Measurements from ENCODE around the gene KIF3B. TPM values are rescaled to one million over a fixed set of nuclear protein-coding genes. Genes with fewer than 3 reads are reported as not detected.

KIF3B gene
- total RNA-seq, 1 donor: 33.1 TPM

DNA sequence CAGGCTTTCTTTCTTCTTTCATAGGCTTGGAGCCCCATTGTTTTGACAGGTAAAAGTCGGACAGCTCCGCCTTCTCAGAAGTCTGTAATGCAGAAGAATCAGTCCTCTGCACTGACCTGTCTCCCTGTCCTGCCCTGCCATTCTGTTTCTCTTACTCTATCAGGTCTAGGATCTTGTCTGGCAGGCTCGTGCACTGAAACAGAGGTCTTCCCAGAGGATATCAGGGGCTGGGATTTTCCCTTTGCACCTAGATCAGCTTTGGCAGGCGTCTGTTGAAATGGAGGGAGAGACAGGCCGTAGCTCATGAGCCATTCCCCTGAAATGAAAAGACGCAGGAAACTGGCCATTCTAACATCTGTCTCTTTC is 25.0 kb downstream of the KIF3B start:
- no peak for DNase-seq (ENCODE audit: low read depth)
- TF ChIP-seq, protein P1, sequence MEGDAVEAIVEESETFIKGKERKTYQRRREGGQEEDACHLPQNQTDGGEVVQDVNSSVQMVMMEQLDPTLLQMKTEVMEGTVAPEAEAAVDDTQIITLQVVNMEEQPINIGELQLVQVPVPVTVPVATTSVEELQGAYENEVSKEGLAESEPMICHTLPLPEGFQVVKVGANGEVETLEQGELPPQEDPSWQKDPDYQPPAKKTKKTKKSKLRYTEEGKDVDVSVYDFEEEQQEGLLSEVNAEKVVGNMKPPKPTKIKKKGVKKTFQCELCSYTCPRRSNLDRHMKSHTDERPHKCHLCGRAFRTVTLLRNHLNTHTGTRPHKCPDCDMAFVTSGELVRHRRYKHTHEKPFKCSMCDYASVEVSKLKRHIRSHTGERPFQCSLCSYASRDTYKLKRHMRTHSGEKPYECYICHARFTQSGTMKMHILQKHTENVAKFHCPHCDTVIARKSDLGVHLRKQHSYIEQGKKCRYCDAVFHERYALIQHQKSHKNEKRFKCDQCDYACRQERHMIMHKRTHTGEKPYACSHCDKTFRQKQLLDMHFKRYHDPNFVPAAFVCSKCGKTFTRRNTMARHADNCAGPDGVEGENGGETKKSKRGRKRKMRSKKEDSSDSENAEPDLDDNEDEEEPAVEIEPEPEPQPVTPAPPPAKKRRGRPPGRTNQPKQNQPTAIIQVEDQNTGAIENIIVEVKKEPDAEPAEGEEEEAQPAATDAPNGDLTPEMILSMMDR (IDR thresholded peaks at IDR 0.05; ENCODE audit: insufficient read depth, low read length): no peak
- H3K4me3 ChIP-seq (ENCODE audit: low read depth, low read length): no peak overlapping the region

DNA sequence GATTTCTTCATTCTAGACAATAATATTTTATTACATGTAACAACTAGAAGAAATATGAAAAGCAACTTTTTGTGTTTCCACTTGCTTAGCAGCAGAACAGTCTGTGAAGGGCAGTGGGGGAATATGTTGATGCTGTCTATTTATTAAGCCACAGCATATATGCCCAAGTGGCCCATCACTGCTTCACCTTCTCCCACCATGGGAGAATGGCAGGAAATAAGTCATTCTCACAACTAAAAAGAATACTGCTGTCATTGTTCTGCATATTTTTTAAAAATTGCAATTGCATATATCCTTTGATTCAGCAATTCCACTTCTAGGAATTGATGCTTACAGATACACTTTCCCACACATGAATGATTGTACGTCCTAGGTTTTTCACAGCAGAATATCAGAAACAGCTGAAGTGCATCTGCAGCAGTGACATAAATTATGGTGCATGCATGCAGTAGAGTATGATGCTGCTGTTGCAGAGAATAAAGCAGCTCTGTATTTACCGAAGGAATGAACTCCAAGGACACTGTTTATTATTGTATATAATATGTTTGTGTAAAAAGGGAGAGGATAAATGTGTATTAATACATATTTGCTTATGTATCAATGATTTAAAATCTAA is 26.8 kb downstream of the KIF3B start:
- no peak overlapping the region for H3K4me3 ChIP-seq (ENCODE audit: low read depth, low read length)
- no peak for DNase-seq (ENCODE audit: low read depth)
- TF ChIP-seq, protein P1 (IDR thresholded peaks at IDR 0.05; ENCODE audit: insufficient read depth, low read length): no peak

DNA sequence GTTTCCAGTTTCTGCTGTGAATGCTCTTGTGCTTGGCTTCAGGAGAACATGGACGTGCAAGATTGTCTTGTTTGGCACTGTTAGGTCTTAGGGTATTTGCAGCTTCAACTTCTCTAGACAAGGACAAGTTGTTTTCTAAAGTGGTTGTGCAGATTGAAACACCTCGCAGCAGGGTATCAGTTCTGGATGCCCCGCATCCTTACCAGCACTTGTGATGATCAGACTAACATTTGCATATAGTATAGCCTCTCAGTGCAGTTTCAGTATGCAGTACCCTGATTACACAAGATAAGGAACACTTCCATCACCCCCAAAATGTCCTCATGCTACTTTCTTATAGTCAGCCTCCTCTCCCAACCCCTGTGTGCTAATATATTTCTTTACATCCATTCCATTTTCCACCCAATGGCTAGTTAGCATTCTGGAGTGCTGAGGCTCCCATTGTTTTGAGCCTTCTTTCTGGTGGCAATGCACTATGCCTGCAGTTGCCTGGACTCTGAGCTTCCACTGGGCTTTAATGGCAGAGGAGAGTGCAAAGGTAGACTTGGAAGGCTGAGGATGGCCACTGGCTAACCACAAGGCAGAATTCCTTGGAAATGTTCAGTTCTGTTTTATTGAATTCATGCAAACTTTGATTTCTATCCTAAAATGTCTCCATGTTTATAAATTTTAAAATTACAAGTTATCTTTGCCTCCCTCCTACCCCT is 35.4 kb downstream of the KIF3B start:
- no peak for DNase-seq (ENCODE audit: low read depth)
- no peak overlapping the region for H3K4me3 ChIP-seq (ENCODE audit: low read depth, low read length)
- TF ChIP-seq, protein P1 (IDR thresholded peaks at IDR 0.05; ENCODE audit: insufficient read depth, low read length): no peak

DNA sequence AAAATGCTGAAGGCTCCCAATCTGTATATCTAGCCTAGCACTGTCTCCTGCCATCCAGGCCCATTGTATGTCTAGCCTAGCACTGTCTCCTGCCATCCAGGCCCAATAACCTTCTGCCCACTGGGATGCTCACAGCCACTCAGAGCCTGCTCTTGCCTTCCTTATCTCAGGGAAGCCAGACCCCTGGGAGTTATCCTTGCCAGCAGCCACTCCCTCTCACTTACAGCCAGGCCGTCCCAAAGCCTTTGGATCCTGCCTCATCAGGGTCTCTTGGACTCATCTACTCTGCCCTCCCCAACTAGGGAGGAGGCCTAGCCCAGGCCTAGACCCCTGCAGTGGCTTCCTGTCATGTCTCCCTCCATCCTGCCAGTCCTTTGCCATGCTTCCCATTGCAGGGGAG is 37.3 kb downstream of the KIF3B start:
- TF ChIP-seq, protein P1 (IDR thresholded peaks at IDR 0.05; ENCODE audit: insufficient read depth, low read length): no peak
- H3K4me3 ChIP-seq (ENCODE audit: low read depth, low read length): no peak overlapping the region
- no peak for DNase-seq (ENCODE audit: low read depth)

DNA sequence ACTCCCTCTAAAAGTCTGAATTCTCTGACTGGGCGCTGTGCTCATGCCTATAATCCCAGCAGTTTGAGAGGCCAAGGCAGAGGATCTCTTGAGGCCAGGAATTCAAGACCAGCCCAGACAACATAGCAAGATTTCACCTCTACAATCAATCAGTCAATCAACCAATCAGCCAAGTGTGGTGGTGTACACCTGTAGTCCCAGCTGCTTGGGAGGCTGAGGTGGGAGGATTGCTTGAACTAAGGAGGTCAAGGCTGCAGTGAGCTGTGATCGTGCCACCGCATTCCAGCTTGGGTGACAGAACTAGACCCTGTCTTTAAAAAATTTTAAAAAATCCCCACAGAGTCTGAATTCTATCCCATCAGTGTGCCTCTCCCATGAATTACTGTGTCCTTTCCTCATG is 37.9 kb downstream of the KIF3B start:
- TF ChIP-seq, protein P1 (IDR thresholded peaks at IDR 0.05; ENCODE audit: insufficient read depth, low read length): no peak
- H3K4me3 ChIP-seq (ENCODE audit: low read depth, low read length): no peak overlapping the region
- no peak for DNase-seq (ENCODE audit: low read depth)

DNA sequence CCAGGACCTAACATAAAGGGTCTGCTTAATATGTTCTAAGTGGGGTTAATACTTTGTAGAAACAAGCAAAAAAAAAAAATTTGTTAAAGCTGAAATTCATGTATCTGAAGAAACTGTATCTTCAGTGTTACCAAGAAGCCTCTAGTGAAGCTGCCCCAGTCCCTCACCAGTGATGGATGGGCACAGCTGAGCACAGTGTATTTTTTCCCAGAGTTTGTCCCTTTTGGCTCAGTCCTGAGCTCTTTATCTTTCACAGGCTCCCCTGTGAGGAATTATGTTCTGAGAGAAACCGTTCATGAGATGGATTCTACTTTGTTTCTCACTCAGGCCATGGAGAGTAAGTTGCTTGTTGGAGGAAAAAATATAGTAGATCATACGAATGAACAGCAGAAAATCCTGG is 38.4 kb downstream of the KIF3B start:
- TF ChIP-seq, protein P1 (IDR thresholded peaks at IDR 0.05; ENCODE audit: insufficient read depth, low read length): no peak
- no peak for DNase-seq (ENCODE audit: low read depth)
- no peak overlapping the region for H3K4me3 ChIP-seq (ENCODE audit: low read depth, low read length)

Measured in fibroblast of the aortic adventitia (primary cell).